GM19467 (cell line): ENCODE measurements around the gene CRYGC.
"Not testable (repeated sequence)": the region's sequence is repeated elsewhere in the genome, so short reads cannot be mapped to it uniquely, and the experiment has no call there.

Source experiments
- ATAC-seq: cut with Tn5 transposase; IDR thresholded peaks from one replicate; pipeline ENCODE4 v1.9.1; 2021; ENCODE audit warnings: mild to moderate bottlenecking, moderate library complexity; ENCODE audit not compliant: unreplicated experiment

CRYGC gene

GRCh38 chr2:208138334-208138733, 8.7 kb upstream of the CRYGC start:
- not testable (repeated sequence) for ATAC-seq

GRCh38 chr2:208136716-208137094, 7.1 kb upstream of the CRYGC start:
- no peak for ATAC-seq

- no peak for ATAC-seq
Measured at GRCh38 chr2:208135794-208136715, 6.4 kb upstream of the CRYGC start.

- ATAC-seq, result peak; percentile 53
Measured at GRCh38 chr2:208134928-208135586, 5.4 kb upstream of the CRYGC start.

DNA sequence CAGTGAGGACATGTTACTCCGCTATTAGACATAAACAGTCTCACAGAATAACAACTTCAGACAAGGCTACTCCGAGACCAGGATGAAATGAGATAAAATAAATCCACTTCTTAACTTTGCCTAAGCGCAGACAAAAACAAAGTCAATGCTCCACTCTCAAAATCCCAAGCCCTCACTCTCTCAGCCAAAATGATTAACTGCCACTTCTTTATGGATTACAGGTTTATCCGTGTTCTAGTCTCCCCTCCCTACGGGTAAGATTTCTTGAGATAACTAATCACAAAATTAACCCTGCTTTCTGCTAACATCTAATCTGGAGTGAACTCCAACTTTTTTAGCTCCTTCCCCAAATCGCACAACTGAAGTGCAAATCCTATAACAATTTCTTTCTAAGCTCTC, 1.1 kb upstream of the CRYGC start:
- ATAC-seq, result no peak

DNA sequence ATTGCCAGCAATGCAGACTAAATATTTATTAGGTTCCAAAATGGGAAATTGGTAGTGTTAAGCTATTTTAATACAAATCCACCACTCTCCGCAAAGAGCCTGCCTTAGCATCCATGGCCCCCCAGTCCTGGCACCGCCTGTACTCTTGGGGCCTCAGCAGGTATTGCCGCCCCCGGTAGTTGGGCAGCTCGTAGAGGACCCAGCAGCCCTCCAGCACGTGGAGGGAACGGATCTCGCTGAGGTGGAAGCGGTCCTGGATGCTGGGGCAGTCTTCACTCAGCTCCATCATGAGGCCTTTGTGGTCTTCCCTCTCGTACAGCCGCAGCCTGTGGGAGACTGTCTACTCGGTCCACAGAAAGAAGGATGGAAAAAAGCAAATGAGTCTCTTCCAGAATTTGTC, 1.5 kb downstream of the CRYGC start:
- ATAC-seq, result no peak

DNA sequence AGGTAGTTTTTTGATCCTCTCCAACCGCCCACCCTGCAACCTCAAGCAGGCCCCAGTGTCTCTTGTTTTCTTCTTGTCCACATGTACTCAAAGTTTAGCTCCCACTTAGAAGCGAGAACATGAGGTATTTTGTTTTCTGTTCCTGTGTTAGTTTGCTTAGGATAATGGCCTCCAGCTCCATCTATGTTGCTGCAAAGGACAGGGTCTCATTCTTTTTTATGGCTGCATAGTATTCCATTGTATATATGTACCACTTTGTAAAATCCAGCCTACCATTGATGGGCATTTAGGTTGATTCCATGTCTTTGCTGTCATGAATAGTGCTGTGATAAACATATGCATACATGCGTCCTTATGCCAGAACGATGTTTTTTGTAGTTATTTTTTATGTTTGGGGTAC, 2.5 kb downstream of the CRYGC start:
- ATAC-seq, result no peak

DNA sequence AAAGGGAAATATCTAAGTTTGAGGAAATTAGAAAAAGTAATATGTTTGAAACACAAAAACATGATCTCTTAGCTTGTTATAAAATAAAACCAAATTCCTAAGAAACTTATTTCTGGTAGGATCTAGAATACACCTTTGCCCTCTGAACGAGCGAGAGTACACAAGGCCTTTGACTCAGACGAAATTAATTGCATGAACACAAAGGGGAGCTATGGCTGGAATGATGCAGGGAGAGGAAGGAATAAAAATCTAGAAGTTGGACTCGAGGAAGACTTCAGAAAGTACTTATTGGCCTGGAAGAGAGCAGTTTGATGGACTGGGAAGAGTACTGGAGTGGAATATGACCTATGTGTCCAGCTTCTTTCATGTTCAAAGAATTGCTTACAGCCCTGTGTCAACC, 4.4 kb downstream of the CRYGC start:
- ATAC-seq, result no peak

GRCh38 chr2:208124013-208124715, 5.5 kb downstream of the CRYGC start, which contains the start of gene CRYGD:
TSS of gene CRYGD (minus strand) at chr2:208124524. CDS start at chr2:208124473, 51 bp downstream.
- ATAC-seq, result not testable (repeated sequence)

- no peak for ATAC-seq
Measured at GRCh38 chr2:208122248-208122647, 7.4 kb downstream of the CRYGC start.

- ATAC-seq, result no peak
Measured at GRCh38 chr2:208118918-208119317, 10.7 kb downstream of the CRYGC start.

GRCh38 chr2:208117390-208117789, 12.2 kb downstream of the CRYGC start:
- not testable (repeated sequence) for ATAC-seq

DNA sequence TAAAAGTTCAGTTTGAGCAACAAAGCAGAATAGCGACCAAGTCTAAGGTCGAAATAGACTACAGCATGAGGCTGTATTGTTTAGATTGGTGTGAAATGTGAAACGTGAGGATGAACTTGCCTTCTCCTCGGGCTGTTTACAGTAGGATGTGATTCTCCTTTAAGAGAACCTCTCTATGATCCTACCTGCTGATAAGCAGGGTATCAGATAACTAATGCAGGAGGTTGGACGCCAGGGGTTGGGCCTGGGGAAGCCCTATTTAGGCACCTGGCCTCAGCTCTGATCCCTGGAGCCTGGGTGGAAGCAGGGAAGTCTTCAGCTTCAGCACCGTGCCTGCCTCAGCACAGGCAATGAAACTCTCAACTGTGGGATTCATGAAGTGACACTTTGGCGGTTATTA, 16.7 kb downstream of the CRYGC start:
- no peak for ATAC-seq

GRCh38 chr2:208112273-208112745, 17.3 kb downstream of the CRYGC start:
- ATAC-seq, result not testable (repeated sequence)

- ATAC-seq, result no peak
Measured at GRCh38 chr2:208103616-208104015, 26.0 kb downstream of the CRYGC start.

DNA sequence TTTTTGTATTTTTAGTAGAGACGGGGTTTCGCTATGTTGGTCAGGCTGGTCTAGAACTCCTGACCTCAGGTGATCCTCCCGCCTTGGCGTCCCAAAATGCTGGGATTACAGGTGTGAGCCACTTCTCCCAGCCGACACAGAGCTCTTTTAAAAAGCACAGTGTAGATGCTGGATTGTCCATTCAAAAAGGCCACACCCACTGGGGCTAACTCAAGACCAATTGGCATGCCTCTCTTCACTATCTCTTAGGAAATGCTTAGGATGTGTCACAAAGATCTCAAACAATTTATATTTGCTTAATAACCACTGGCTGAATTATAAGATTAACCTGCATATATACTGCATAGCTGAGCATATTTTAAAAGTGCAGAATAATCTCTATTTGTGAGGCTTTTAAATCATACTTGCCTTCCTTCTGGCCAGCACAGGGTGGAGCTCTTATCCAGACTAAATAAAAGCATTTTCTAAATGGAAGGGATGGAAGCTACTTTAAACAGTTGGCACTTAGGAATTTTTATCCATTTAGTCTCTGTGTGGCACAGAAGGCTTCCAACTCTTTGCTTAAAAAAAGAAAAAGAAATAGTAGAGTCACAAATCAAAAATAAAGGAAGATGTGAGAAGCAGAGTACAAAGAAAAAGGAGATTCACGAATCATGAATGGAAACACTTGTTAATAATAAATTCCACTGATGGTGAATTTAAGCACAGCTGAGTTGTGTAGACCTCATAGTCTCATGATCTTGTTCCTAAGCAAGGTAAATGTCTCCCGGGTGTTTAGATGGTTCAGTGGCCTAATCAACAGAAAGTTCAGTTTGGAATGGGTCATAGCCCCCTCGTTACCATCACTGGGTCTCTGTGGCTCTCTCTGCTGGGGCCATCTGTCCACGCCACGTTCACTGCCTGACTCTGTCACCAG, 27.7 kb downstream of the CRYGC start:
- no peak for ATAC-seq

DNA sequence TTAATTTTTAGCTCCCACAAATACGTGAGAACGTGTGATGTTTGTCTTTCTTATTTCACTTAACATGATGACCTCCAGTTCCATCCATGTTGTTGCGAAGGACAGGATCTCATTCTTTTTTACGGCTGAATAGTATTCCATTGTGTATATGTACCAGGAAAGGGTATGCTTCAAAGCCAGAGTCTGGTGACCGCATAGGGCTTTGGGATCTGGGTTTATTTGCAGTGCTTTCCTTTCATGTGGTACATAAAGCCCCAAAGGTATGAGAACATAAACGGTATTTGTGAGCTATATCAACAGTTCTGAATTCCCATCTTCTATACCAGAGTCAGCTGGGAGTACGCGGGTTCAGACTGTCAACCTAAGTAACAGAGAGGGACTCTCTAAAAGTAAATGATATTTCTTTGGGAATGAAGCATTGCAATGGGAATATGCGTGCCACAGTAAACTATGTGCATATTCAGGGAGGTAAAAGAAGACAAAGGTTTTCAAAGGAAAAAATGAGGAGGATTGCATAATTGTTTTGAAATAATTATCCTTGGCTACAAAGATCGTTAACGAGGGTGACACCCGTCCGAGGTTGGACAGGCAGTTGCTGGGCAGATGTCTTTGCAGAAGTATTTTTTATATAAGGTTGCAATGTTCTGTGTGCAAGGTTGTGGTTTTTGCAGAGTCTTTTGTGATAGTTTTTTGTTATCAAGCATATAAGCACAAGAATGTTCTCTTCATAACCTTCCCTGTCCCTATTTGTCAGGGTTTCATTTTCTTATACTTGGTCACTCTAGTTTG, 29.8 kb downstream of the CRYGC start:
- ATAC-seq, result no peak

- not testable (repeated sequence) for ATAC-seq
Measured at GRCh38 chr2:208098701-208099100, 30.9 kb downstream of the CRYGC start.

DNA sequence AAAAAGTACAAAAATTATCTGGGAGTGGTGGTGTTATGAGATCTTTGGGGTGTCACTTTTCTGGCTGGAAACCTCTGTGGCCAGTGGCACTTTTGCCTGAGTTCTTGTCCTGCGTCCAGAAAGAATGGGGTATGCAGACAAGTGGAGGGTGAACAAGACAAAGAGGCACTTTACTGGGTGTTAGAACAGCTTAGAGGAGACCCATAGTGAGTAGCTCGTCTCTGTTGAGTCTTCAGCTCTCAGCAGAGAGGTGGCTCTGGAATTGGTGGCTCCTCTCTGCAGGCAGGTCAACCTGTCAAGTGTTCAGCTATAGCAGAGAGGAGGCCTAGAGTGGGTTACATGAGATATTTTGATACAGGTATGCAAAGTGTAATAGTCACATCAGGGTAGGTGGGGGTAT, 31.4 kb downstream of the CRYGC start:
- ATAC-seq, result no peak
